IMR-90 (cell line): ENCODE measurements around the gene HEBP1. TPM values are rescaled to one million over a fixed set of nuclear protein-coding genes. Genes with fewer than 3 reads are reported as not detected.

Source experiments
- ATAC-seq: fragments of 200-7000 bp; cut with Tn5 transposase; 2 replicates; pipeline ENCODE4 v1.9.1; 2020; ENCODE audit warnings: low read depth, mild to moderate bottlenecking, moderate library complexity
- BruUV-seq: library from RNA; stranded (reverse); fragments of 400-500 nt; replicated peaks from 2 replicates; lab custom pipeline; 2021; lab: Mats Ljungman, UMichigan
- CTCF ChIA-PET: fragments of 300-600 bp; formaldehyde crosslinking; extraction: SDS; loops from one replicate; lab custom pipeline; 2021; ENCODE audit warnings: antibody characterized with exemption; lab: Yijun Ruan, JAX
- POLR2A ChIA-PET: fragments of 300-600 bp; sonication (Branson Sonifier 250); formaldehyde crosslinking; loops from one replicate; lab custom pipeline; 2022; ENCODE audit warnings: antibody characterized with exemption; ENCODE audit not compliant: unreplicated experiment; lab: Charles Lee
- DNase-seq: peaks from one replicate; pipeline ENCODE4 v3.0.0; 2013
- H2AFZ ChIP-seq: replicated peaks from 2 replicates; pipeline ENCODE3; 2013; ENCODE audit warnings: low read length, mild to moderate bottlenecking; ENCODE audit not compliant: poor library complexity
- H2AK5ac ChIP-seq: 2 replicates; pipeline ENCODE4 v1.6.1; 2013; ENCODE audit warnings: low read depth, low read length, inconsistent platforms
- H2AK9ac ChIP-seq: replicated peaks from 2 replicates; pipeline ENCODE3; 2013; ENCODE audit warnings: mild to moderate bottlenecking, low read depth, low read length, moderate library complexity; ENCODE audit not compliant: poor library complexity
- H2BK120ac ChIP-seq: 2 replicates; pipeline ENCODE4 v1.6.1; 2013; ENCODE audit warnings: low read depth, low read length, inconsistent platforms
- H2BK15ac ChIP-seq: 3 replicates; pipeline ENCODE4 v1.6.1; 2013; ENCODE audit warnings: low read depth, low read length, inconsistent platforms
- H2BK20ac ChIP-seq: 2 replicates; pipeline ENCODE4 v1.6.1; 2013; ENCODE audit warnings: low read depth, mild to moderate bottlenecking, inconsistent platforms, low read length, moderate library complexity
- H2BK5ac ChIP-seq: 2 replicates; pipeline ENCODE4 v1.6.1; 2013; ENCODE audit warnings: mild to moderate bottlenecking, low read depth, low read length, inconsistent platforms; ENCODE audit not compliant: poor library complexity, severe bottlenecking
- H3K14ac ChIP-seq: replicated peaks from 2 replicates; pipeline ENCODE4 v1.6.1; 2013; ENCODE audit warnings: low read depth, low read length, inconsistent platforms
- H3K18ac ChIP-seq: 2 replicates; pipeline ENCODE4 v1.6.1; 2013; ENCODE audit warnings: low read depth, low read length, control low read depth
- H3K23ac ChIP-seq: 2 replicates; pipeline ENCODE4 v1.6.1; 2013; ENCODE audit warnings: low read depth, low read length, inconsistent platforms
- H3K27ac ChIP-seq: 2 replicates; pipeline ENCODE4 v1.5.1; 2013; ENCODE audit warnings: mild to moderate bottlenecking, control low read depth, low read length; ENCODE audit not compliant: insufficient read depth
- H3K27me3 ChIP-seq: 2 replicates; pipeline ENCODE4 v1.6.1; 2013; ENCODE audit warnings: low read length; ENCODE audit not compliant: control insufficient read depth, insufficient read depth
- H3K36me3 ChIP-seq: 2 replicates; pipeline ENCODE4 v1.6.1; 2013; ENCODE audit warnings: low read length, mixed read lengths; ENCODE audit not compliant: control insufficient read depth, insufficient read depth
- H3K4ac ChIP-seq: 2 replicates; pipeline ENCODE4 v1.6.1; 2013; ENCODE audit warnings: low read depth, low read length, inconsistent platforms
- H3K4me1 ChIP-seq: 2 replicates; pipeline ENCODE4 v1.6.1; 2013; ENCODE audit warnings: low read length, mixed read lengths; ENCODE audit not compliant: control insufficient read depth, insufficient read depth
- H3K4me2 ChIP-seq: 2 replicates; pipeline ENCODE4 v1.6.1; 2013; ENCODE audit warnings: low read depth, mild to moderate bottlenecking, control low read depth, low read length, moderate library complexity
- H3K4me3 ChIP-seq: 2 replicates; pipeline ENCODE4 v1.5.1; 2013; ENCODE audit warnings: low read depth, mild to moderate bottlenecking, control low read depth, low read length, moderate library complexity; ENCODE audit not compliant: insufficient read depth
- H3K56ac ChIP-seq: 2 replicates; pipeline ENCODE4 v1.6.1; 2013; ENCODE audit warnings: low read length, inconsistent platforms; ENCODE audit not compliant: insufficient read depth; ENCODE audit errors: extremely low read depth
- H3K79me1 ChIP-seq, 2 experiments: 2 replicates each; pipeline ENCODE4 v1.6.1; 2013; ENCODE audit warnings: low read length in 2 of 2, inconsistent platforms in 1 of 2, low read depth in 1 of 2
- H3K9ac ChIP-seq: 2 replicates; pipeline ENCODE4 v1.6.1; 2013; ENCODE audit warnings: low read depth, low read length, control low read depth
- H3K9me1 ChIP-seq: 2 replicates; pipeline ENCODE4 v1.6.1; 2013; ENCODE audit warnings: low read length, inconsistent platforms; ENCODE audit not compliant: insufficient read depth
- H3K9me3 ChIP-seq: 2 replicates; pipeline ENCODE4 v1.6.1; 2013; ENCODE audit warnings: low read length; ENCODE audit not compliant: control insufficient read depth, insufficient read depth
- H4K20me1 ChIP-seq: 2 replicates; pipeline ENCODE4 v1.6.1; 2013; ENCODE audit warnings: low read length, inconsistent platforms; ENCODE audit not compliant: insufficient read depth
- H4K5ac ChIP-seq: 2 replicates; pipeline ENCODE4 v1.6.1; 2013; ENCODE audit warnings: mild to moderate bottlenecking, low read depth, low read length, control low read depth
- H4K8ac ChIP-seq, 2 experiments: 2 replicates each; pipeline ENCODE4 v1.6.1; 2013; ENCODE audit warnings: low read depth in 2 of 2, low read length in 2 of 2, control low read depth in 1 of 2, inconsistent platforms in 1 of 2
- H4K91ac ChIP-seq: 2 replicates; pipeline ENCODE4 v1.6.1; 2013; ENCODE audit warnings: low read depth, low read length, inconsistent platforms; ENCODE audit not compliant: insufficient read depth
- BHLHE40 ChIP-seq: fragments of 150-350 bp; IDR thresholded peaks from 2 replicates; pipeline ENCODE4 v1.6.1; 2016; ENCODE audit warnings: mild to moderate bottlenecking, low read depth, low read length
- CEBPB ChIP-seq: IDR thresholded peaks from 2 replicates; pipeline ENCODE4 v1.6.1; 2012; ENCODE audit warnings: low read depth, low read length, improper control_type of control experiment
- CHD1 ChIP-seq: IDR thresholded peaks from 2 replicates; pipeline ENCODE4 v1.6.1; 2012; ENCODE audit warnings: low read depth, low read length, improper control_type of control experiment
- CTCF ChIP-seq: conservative IDR thresholded peaks from 2 replicates; pipeline ENCODE4 v1.5.1; 2012; ENCODE audit warnings: mild to moderate bottlenecking, low read depth, low read length, improper control_type of control experiment
- FOS ChIP-seq: fragments of 150-350 bp; IDR thresholded peaks from 2 replicates; pipeline ENCODE4 v1.6.1; 2016; ENCODE audit warnings: low read depth, low read length
- MAFK ChIP-seq: IDR thresholded peaks from 2 replicates; pipeline ENCODE4 v1.6.1; 2012; ENCODE audit warnings: low read depth, low read length, improper control_type of control experiment
- MAZ ChIP-seq: IDR thresholded peaks from 2 replicates; pipeline ENCODE4 v1.6.1; 2012; ENCODE audit warnings: low read depth, mild to moderate bottlenecking, low read length, improper control_type of control experiment, moderate library complexity, borderline replicate concordance
- MXI1 ChIP-seq: IDR thresholded peaks from 2 replicates; pipeline ENCODE4 v1.6.1; 2012; ENCODE audit warnings: low read depth, mild to moderate bottlenecking, low read length, moderate library complexity, borderline replicate concordance
- NFE2L2 ChIP-seq: fragments of 150-350 bp; IDR thresholded peaks from 2 replicates; pipeline ENCODE4 v1.6.1; 2016; ENCODE audit warnings: low read depth, mild to moderate bottlenecking, low read length
- POLR2A ChIP-seq: IDR thresholded peaks from 2 replicates; pipeline ENCODE4 v1.6.1; 2012; ENCODE audit warnings: mild to moderate bottlenecking, low read depth, low read length
- RAD21 ChIP-seq: IDR thresholded peaks from 2 replicates; pipeline ENCODE4 v1.6.1; 2012; ENCODE audit warnings: low read length, improper control_type of control experiment
- RCOR1 ChIP-seq: IDR thresholded peaks from 2 replicates; pipeline ENCODE4 v1.6.1; 2012; ENCODE audit warnings: mild to moderate bottlenecking, low read length, improper control_type of control experiment; ENCODE audit not compliant: insufficient replicate concordance
- RFX5 ChIP-seq: IDR thresholded peaks from 2 replicates; pipeline ENCODE4 v1.8.0; 2012; ENCODE audit warnings: low read depth, mild to moderate bottlenecking, low read length, moderate library complexity
- SMC3 ChIP-seq: fragments of 150-350 bp; IDR thresholded peaks from 2 replicates; pipeline ENCODE4 v1.6.1; 2016; ENCODE audit warnings: low read depth, mild to moderate bottlenecking, antibody characterized with exemption, low read length, moderate library complexity
- WGBS, 2 experiments: methylation state at CpG; one replicate each; pipeline versions ENCODE4 v1.1.5 to v1.1.7; 2013; ENCODE audit warnings: missing lambda C conversion rate in 2 of 2; ENCODE audit not compliant: insufficient read length in 1 of 2; ENCODE audit errors: extremely low coverage in 2 of 2; 5-methylcytosine and 5-hydroxymethylcytosine counted together
- dilution Hi-C: fragments of 300-500 bp; cut with HindIII; formaldehyde crosslinking; loops from one replicate; pipeline ENCODE4 v1.14.3; 2018; ENCODE audit warnings: low sequenced_read_pairs; ENCODE audit not compliant: unreplicated experiment
- in situ Hi-C: fragments of 300-500 bp; cut with MboI; formaldehyde crosslinking; loops from 3 replicates; pipeline ENCODE4 v1.14.3; 2019; ENCODE audit warnings: low sequenced_read_pairs, inconsistent platforms, mixed read lengths
- intact Hi-C: fragments of 100-400 bp; cut with micrococcal nuclease; formaldehyde crosslinking; loops from 2 replicates; pipeline ENCODE4 v1.10.0; 2022
- polyA plus RNA-seq, 3 experiments: library from polyadenylated mRNA; depleted of rRNA; stranded (reverse); fragments of >200 nt; gene quantifications; 2 replicates each; pipeline ENCODE4 v1.2.3, GENCODE V29; 2012; ENCODE audit warnings: low replicate concordance in 1 of 3
- total RNA-seq: library from RNA; depleted of rRNA; stranded (reverse); fragments of >200 nt; gene quantifications from 2 replicates; pipeline ENCODE4 v1.2.3, GENCODE V29; 2012
- TF ChIP-seq, protein P1 (sequence below): fragments of 150-350 bp; IDR thresholded peaks from 2 replicates; pipeline ENCODE4 v1.6.1; 2016; ENCODE audit warnings: low read depth, mild to moderate bottlenecking, low read length, moderate library complexity, borderline replicate concordance
- TF ChIP-seq, protein P2 (sequence below): fragments of 150-350 bp; IDR thresholded peaks from 2 replicates; pipeline ENCODE4 v1.6.1; 2017; ENCODE audit warnings: mild to moderate bottlenecking, antibody characterized with exemption, low read length, low read depth

Gene HEBP1
- total and polyA plus RNA-seq, 2 of the 4 experiments (the other 2 are of a cell fraction) = 18.8 to 49.2 TPM

GRCh38 chr12:13042666-13043230 is 42.7 kb upstream of the HEBP1 start:
- no peak overlapping the region for H3K14ac ChIP-seq
- H3K4me2 ChIP-seq = no peak overlapping the region
- ATAC-seq (no peak), DNase-seq (no peak)
- no peak overlapping the region for H3K23ac ChIP-seq
- no peak overlapping the region for H2BK15ac ChIP-seq
- H2BK120ac ChIP-seq = no peak overlapping the region
- H2AK5ac ChIP-seq = no peak overlapping the region
- no CpG with 5 or more reads among the region's 4 CpGs for WGBS, 2 experiments
- H3K79me1 ChIP-seq = peaks cover 3 to 7% of the 10 kb centered on the region in 2 experiments; a peak in 2 of 4 replicates
- no peak overlapping the region for H3K4me3 ChIP-seq
- no peak overlapping the region for H2BK5ac ChIP-seq
- in situ Hi-C loops (loop anchor here (25.0 kb wide), 1 partner anchor 495 kb away; no protein-coding TSS in a partner anchor), dilution Hi-C loops (no loop called here), intact Hi-C loops (loop anchor here (5.0 kb wide), 1 partner anchor 50 kb away; no protein-coding TSS in a partner anchor)
- ChIA-PET CTCF (interaction anchor here (1.3 kb wide), 1 partner anchor 9 kb away, joined by 3 read pairs; no protein-coding TSS in a partner anchor), POLR2A (no interaction called here)
- no peak overlapping the region for H2BK20ac ChIP-seq
- no peak overlapping the region for H3K4ac ChIP-seq
- TF ChIP-seq CTCF (no peak), SMC3 (no peak), CHD1 (no peak), RFX5 (no peak), RAD21 (no peak), POLR2A (no peak), MAZ (no peak), BHLHE40 (no peak), MAFK (no peak), FOS (no peak), MXI1 (no peak), CEBPB (no peak), NFE2L2 (no peak), RCOR1 (no peak)
- TF ChIP-seq, protein P1, sequence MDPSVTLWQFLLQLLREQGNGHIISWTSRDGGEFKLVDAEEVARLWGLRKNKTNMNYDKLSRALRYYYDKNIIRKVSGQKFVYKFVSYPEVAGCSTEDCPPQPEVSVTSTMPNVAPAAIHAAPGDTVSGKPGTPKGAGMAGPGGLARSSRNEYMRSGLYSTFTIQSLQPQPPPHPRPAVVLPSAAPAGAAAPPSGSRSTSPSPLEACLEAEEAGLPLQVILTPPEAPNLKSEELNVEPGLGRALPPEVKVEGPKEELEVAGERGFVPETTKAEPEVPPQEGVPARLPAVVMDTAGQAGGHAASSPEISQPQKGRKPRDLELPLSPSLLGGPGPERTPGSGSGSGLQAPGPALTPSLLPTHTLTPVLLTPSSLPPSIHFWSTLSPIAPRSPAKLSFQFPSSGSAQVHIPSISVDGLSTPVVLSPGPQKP = no peak
- TF ChIP-seq, protein P2, sequence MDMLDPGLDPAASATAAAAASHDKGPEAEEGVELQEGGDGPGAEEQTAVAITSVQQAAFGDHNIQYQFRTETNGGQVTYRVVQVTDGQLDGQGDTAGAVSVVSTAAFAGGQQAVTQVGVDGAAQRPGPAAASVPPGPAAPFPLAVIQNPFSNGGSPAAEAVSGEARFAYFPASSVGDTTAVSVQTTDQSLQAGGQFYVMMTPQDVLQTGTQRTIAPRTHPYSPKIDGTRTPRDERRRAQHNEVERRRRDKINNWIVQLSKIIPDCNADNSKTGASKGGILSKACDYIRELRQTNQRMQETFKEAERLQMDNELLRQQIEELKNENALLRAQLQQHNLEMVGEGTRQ = no peak
- no peaks in the 10 kb centered on the region for H3K27me3 ChIP-seq
- H4K8ac ChIP-seq = no peak overlapping the region
- H3K56ac ChIP-seq = no peak overlapping the region
- H3K4me1 ChIP-seq = peaks cover 2% of the 10 kb centered on the region
- no peak overlapping the region for H3K27ac ChIP-seq
- no peak overlapping the region for H3K18ac ChIP-seq
- H2AK9ac ChIP-seq = no peak overlapping the region
- no TSS peak for BruUV-seq
- H4K91ac ChIP-seq = no peak overlapping the region
- no peak overlapping the region for H2AFZ ChIP-seq
- H4K20me1 ChIP-seq = no peaks in the 10 kb centered on the region
- H3K9ac ChIP-seq = no peak overlapping the region
- H3K36me3 ChIP-seq = no peaks in the 10 kb centered on the region
- H3K9me3 ChIP-seq = no peaks in the 10 kb centered on the region
- no peaks in the 10 kb centered on the region for H3K9me1 ChIP-seq
- no peak overlapping the region for H4K5ac ChIP-seq
